KBM-7 (cell line): ENCODE measurements around the gene KATNAL1.
A peak's percentile ranks its signal among the peaks of the same experiment; 100 is the strongest.

Source experiments
- DNase-seq: peaks from one replicate; pipeline ENCODE4 v3.0.0-alpha.2; 2015
- in situ Hi-C: fragments of 300-500 bp; cut with MboI; formaldehyde crosslinking; loops from 2 replicates; pipeline ENCODE4 v1.14.3; 2020; ENCODE audit warnings: low sequenced_read_pairs, low pct_unique_long_range_greater_than_20kb, mixed read lengths

Gene KATNAL1

GRCh38 chr13:30307194-30307970, at the start of gene KATNAL1:
Gene KATNAL1, minus strand, starts transcription at chr13:30307551. Its CDS starts 23,774 bp downstream, at chr13:30283777.
- peak; percentile 79 for DNase-seq
- in situ Hi-C loops: no loop called here

GRCh38 chr13:30355839-30356238, 48.5 kb upstream of the KATNAL1 start:
- no peak for DNase-seq
- in situ Hi-C loops: no loop called here

- in situ Hi-C loops: no loop called here
- no peak for DNase-seq
Measured at GRCh38 chr13:30355384-30355699, 48.0 kb upstream of the KATNAL1 start.

GRCh38 chr13:30354493-30355383, 47.4 kb upstream of the KATNAL1 start:
- in situ Hi-C loops: no loop called here
- DNase-seq: no peak

GRCh38 chr13:30353471-30354215, 46.3 kb upstream of the KATNAL1 start:
- no peak for DNase-seq
- in situ Hi-C loops: no loop called here

GRCh38 chr13:30353060-30353459, 45.7 kb upstream of the KATNAL1 start:
- in situ Hi-C loops: no loop called here
- no peak for DNase-seq

GRCh38 chr13:30352121-30352520, 44.8 kb upstream of the KATNAL1 start:
- no peak for DNase-seq
- in situ Hi-C loops: no loop called here

GRCh38 chr13:30346789-30347167, 39.4 kb upstream of the KATNAL1 start:
- no peak for DNase-seq
- in situ Hi-C loops: no loop called here

GRCh38 chr13:30346153-30346788, 38.9 kb upstream of the KATNAL1 start:
- in situ Hi-C loops: no loop called here
- peak; percentile 81 for DNase-seq

- no peak for DNase-seq
- in situ Hi-C loops: no loop called here
Measured at GRCh38 chr13:30345426-30346100, 38.2 kb upstream of the KATNAL1 start.

GRCh38 chr13:30341815-30342570, 34.6 kb upstream of the KATNAL1 start:
- in situ Hi-C loops: no loop called here
- no peak for DNase-seq

- in situ Hi-C loops: no loop called here
- peak; percentile 45 for DNase-seq
Measured at GRCh38 chr13:30340331-30341250, 33.2 kb upstream of the KATNAL1 start.

GRCh38 chr13:30339738-30340330, 32.5 kb upstream of the KATNAL1 start:
- DNase-seq: no peak
- in situ Hi-C loops: no loop called here

GRCh38 chr13:30338952-30339351, 31.6 kb upstream of the KATNAL1 start:
- in situ Hi-C loops: no loop called here
- DNase-seq: no peak

- no peak for DNase-seq
- in situ Hi-C loops: no loop called here
Measured at GRCh38 chr13:30338331-30338851, 31.0 kb upstream of the KATNAL1 start.

- in situ Hi-C loops: no loop called here
- no peak for DNase-seq
Measured at GRCh38 chr13:30337061-30337610, 29.8 kb upstream of the KATNAL1 start.
